HepG2 (cell line): ENCODE data around the gene KLF9. TPM values are rescaled to one million over a fixed set of nuclear protein-coding genes. Genes with fewer than 3 reads are reported as not detected.

ENCODE experiments used
- ATAC-seq: fragments of 200-7000 bp; cut with Tn5 transposase; 3 replicates; pipeline ENCODE4 v1.9.1; 2020; ENCODE audit warnings: mild to moderate bottlenecking, moderate library complexity
- BruUV-seq: library from RNA; stranded (reverse); fragments of 400-500 nt; replicated peaks from 2 replicates; lab custom pipeline; 2021; lab: Mats Ljungman, UMichigan
- CTCF ChIA-PET: fragments of 300-600 bp; formaldehyde crosslinking; extraction: SDS; loops from one replicate; lab custom pipeline; 2021; ENCODE audit warnings: low total read pairs, inconsistent platforms, low intra/inter-chr PET ratio; lab: Yijun Ruan, JAX
- POLR2A ChIA-PET: fragments of 350-600 bp; sonication (Branson Sonifier 250); formaldehyde crosslinking; loops from one replicate; lab custom pipeline; 2020; ENCODE audit warnings: antibody characterized with exemption, inconsistent platforms; lab: Yijun Ruan, JAX
- DNase-seq: peaks from one replicate; pipeline ENCODE4 v3.0.0-alpha.2; 2015; ENCODE audit warnings: low spot score
- FAIRE-seq: peaks from 3 replicates; lab custom pipeline; 2011; peaks lifted over from hg19 to GRCh38; lab: Jason Lieb, UNC
- H2AFZ ChIP-seq: one replicate; pipeline ENCODE4 v1.6.1; 2011; ENCODE audit warnings: low read length, inconsistent platforms
- H3K27ac ChIP-seq: fragments of 300-600 bp; 3 replicates; pipeline ENCODE4 v1.8.0; 2011; ENCODE audit warnings: mixed run types, mild to moderate bottlenecking, mixed read lengths, low read length, inconsistent platforms; ENCODE audit not compliant: insufficient read depth; ENCODE audit errors: extremely low read length
- H3K27me3 ChIP-seq, 2 experiments: fragments of 200-600 bp in 1 of 2; 2 replicates in 1 of 2; 3 replicates in 1 of 2; pipeline versions ENCODE4 v1.6.0 to v1.8.0; 2011; ENCODE audit warnings: low read length in 2 of 2, mild to moderate bottlenecking in 2 of 2, moderate library complexity in 2 of 2, inconsistent platforms in 1 of 2; ENCODE audit not compliant: insufficient read depth in 2 of 2, control insufficient read depth in 1 of 2
- H3K36me3 ChIP-seq, 2 experiments: fragments of 200-600 bp in 1 of 2; replicated peaks in 1 of 2; 2 replicates in 1 of 2; 3 replicates in 1 of 2; pipeline versions ENCODE4 v1.5.1 to v1.8.0; 2011; ENCODE audit warnings: low read length in 2 of 2, inconsistent platforms in 1 of 2; ENCODE audit not compliant: insufficient read depth in 2 of 2, control insufficient read depth in 1 of 2
- H3K4me1 ChIP-seq: 2 replicates; pipeline ENCODE4 v1.5.1; 2012; ENCODE audit warnings: low read length, inconsistent platforms; ENCODE audit not compliant: insufficient read depth
- H3K4me2 ChIP-seq: 2 replicates; pipeline ENCODE4 v1.6.0; 2011; ENCODE audit warnings: low read depth, low read length, inconsistent platforms
- H3K4me3 ChIP-seq, 3 experiments: fragments of 200-600 bp in 1 of 3; sonication (generic), shearing (Covaris generic) in 1 of 3; replicated peaks in 1 of 3; 2 replicates each; pipeline ENCODE4 v1.5.1; 2011 to 2016; ENCODE audit warnings: low read length in 3 of 3, inconsistent platforms in 2 of 3, low read depth in 2 of 3, mild to moderate bottlenecking in 2 of 3, control low read depth in 1 of 3, mixed read lengths in 1 of 3; ENCODE audit not compliant: insufficient read depth in 1 of 3
- H3K79me2 ChIP-seq: one replicate; pipeline ENCODE4 v1.6.1; 2011; ENCODE audit warnings: low read length, inconsistent platforms; ENCODE audit not compliant: insufficient read depth
- H3K9ac ChIP-seq: 2 replicates; pipeline ENCODE4 v1.6.0; 2011; ENCODE audit warnings: mild to moderate bottlenecking, low read depth, low read length, inconsistent platforms; ENCODE audit not compliant: insufficient read depth
- H3K9me3 ChIP-seq: 2 replicates; pipeline ENCODE4 v1.5.1; 2012; ENCODE audit warnings: mild to moderate bottlenecking, low read length
- H4K20me1 ChIP-seq: 2 replicates; pipeline ENCODE4 v1.6.0; 2011; ENCODE audit warnings: inconsistent platforms, mild to moderate bottlenecking, low read length, moderate library complexity; ENCODE audit not compliant: insufficient read depth
- FOXM1 ChIP-seq: sonication (generic); formaldehyde crosslinking; IDR thresholded peaks from 2 replicates; pipeline ENCODE4 v1.5.0; 2020; ENCODE audit warnings: missing genetic modification reagents
- SETDB1 ChIP-seq: sonication (generic); formaldehyde crosslinking; IDR thresholded peaks from 2 replicates; pipeline ENCODE4 v1.5.1; 2020; ENCODE audit warnings: missing genetic modification reagents, mild to moderate bottlenecking, borderline replicate concordance
- SNAI1 ChIP-seq: sonication (generic); formaldehyde crosslinking; IDR thresholded peaks from 2 replicates; pipeline ENCODE4 v1.5.0; 2020; ENCODE audit warnings: mild to moderate bottlenecking, missing genetic modification reagents, borderline replicate concordance
- ZBTB7A ChIP-seq: sonication (generic); formaldehyde crosslinking; IDR thresholded peaks from 2 replicates; pipeline ENCODE4 v1.8.0; 2022; ENCODE audit warnings: mild to moderate bottlenecking, missing genetic modification reagents
- ZNF557 ChIP-seq: sonication (generic); formaldehyde crosslinking; IDR thresholded peaks from 2 replicates; pipeline ENCODE4 v1.4.0; 2020; ENCODE audit warnings: missing genetic modification reagents
- WGBS: methylation state at CpG from one replicate; pipeline ENCODE4 v1.1.6; 2017; ENCODE audit warnings: low lambda C conversion rate; 5-methylcytosine and 5-hydroxymethylcytosine counted together
- in situ Hi-C: cut with HindIII; loops from 2 replicates; pipeline ENCODE4 v1.10.0; 2017; ENCODE audit warnings: low pct_unique_long_range_greater_than_20kb; ENCODE audit not compliant: extremely low pct_ligation_motif_present
- intact Hi-C: fragments of 100-400 bp; cut with micrococcal nuclease; formaldehyde crosslinking; loops from one replicate; pipeline ENCODE4 v1.10.0; 2022; ENCODE audit not compliant: unreplicated experiment
- polyA plus RNA-seq, 8 experiments: library from polyadenylated mRNA; depleted of rRNA in 3 of 8; stranded (reverse) in 7 of 8; unstranded in 1 of 8; fragments of >200 nt; fragmentation: Illumina TruSeq in 4 of 8; extraction: Trizol in 4 of 8; gene quantifications; 2 replicates each; pipeline versions ENCODE4 v1.2.1 to v1.2.3, GENCODE V29; 2011 to 2016; ENCODE audit warnings: low read depth in 4 of 8, missing spikeins in 1 of 8, mixed read lengths in 1 of 8; ENCODE audit not compliant: insufficient read depth in 1 of 8
- total RNA-seq, 5 experiments: library from RNA; depleted of rRNA; stranded (reverse); fragments of >200 nt; fragmentation: Illumina TruSeq; extraction: Trizol; gene quantifications; 2 replicates each; pipeline ENCODE4 v1.2.3, GENCODE V29; 2016; ENCODE audit warnings: low read depth in 1 of 5
- TF ChIP-seq, protein P1 (sequence below): sonication (generic); formaldehyde crosslinking; IDR thresholded peaks from 2 replicates; pipeline ENCODE4 v1.4.0; 2020; ENCODE audit warnings: mild to moderate bottlenecking, missing genetic modification reagents
- TF ChIP-seq, protein P2 (sequence below): sonication (generic); formaldehyde crosslinking; IDR thresholded peaks from 2 replicates; pipeline ENCODE4 v1.4.0; 2020; ENCODE audit warnings: low read depth, mild to moderate bottlenecking, missing genetic modification reagents
- TF ChIP-seq, protein P3 (sequence below): sonication (generic); formaldehyde crosslinking; IDR thresholded peaks from 2 replicates; pipeline ENCODE4 v1.5.0; 2020; ENCODE audit warnings: mild to moderate bottlenecking, missing genetic modification reagents

The KLF9 gene
- total and polyA plus RNA-seq, 2 of the 13 experiments (the other 11 are each of a cell fraction or from before 2014, with no cell fraction given), result 5.7 to 7.2 TPM

- TF ChIP-seq, protein P1, sequence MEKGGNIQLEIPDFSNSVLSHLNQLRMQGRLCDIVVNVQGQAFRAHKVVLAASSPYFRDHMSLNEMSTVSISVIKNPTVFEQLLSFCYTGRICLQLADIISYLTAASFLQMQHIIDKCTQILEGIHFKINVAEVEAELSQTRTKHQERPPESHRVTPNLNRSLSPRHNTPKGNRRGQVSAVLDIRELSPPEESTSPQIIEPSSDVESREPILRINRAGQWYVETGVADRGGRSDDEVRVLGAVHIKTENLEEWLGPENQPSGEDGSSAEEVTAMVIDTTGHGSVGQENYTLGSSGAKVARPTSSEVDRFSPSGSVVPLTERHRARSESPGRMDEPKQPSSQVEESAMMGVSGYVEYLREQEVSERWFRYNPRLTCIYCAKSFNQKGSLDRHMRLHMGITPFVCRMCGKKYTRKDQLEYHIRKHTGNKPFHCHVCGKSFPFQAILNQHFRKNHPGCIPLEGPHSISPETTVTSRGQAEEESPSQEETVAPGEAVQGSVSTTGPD (CRISPR knock-in tag), result no peak
Measured at GRCh38 chr9:70403618-70404025, 10.8 kb downstream of the KLF9 start (continued).

DNA sequence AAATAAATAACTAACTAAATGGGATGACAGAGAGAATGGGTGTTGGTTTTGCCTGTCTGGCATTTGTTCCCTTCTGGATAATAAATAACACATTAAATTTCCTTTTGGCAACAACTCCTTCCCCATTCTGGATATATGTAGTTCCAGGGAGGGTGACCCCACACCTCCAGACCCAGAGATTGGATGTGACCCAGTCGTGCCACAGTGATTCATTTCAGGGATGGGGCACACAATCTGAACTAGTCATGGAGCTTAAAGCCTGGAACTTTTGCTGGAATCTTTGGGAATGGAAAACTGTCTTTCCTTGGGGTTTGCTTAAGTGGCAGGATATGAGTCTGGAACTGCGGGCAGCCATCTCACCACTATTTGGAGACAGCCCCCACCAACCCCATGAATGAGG is 11.3 kb downstream of the KLF9 start:
- H4K20me1 ChIP-seq, result peaks cover 45% of the 10 kb centered on the region; the same call in 1 of the 2 replicates
- CTCF ChIA-PET, result no interaction called here
- no peak overlapping the region for H3K4me3 ChIP-seq
- WGBS, result 100% methylated on average over 1 of the region's 2 CpGs
- TF ChIP-seq ZNF557 (CRISPR knock-in tag) (no peak), ZBTB7A (CRISPR knock-in tag) (no peak), SETDB1 (no peak), FOXM1 (CRISPR knock-in tag) (no peak), SNAI1 (CRISPR knock-in tag) (no peak)
- TF ChIP-seq, protein P2, sequence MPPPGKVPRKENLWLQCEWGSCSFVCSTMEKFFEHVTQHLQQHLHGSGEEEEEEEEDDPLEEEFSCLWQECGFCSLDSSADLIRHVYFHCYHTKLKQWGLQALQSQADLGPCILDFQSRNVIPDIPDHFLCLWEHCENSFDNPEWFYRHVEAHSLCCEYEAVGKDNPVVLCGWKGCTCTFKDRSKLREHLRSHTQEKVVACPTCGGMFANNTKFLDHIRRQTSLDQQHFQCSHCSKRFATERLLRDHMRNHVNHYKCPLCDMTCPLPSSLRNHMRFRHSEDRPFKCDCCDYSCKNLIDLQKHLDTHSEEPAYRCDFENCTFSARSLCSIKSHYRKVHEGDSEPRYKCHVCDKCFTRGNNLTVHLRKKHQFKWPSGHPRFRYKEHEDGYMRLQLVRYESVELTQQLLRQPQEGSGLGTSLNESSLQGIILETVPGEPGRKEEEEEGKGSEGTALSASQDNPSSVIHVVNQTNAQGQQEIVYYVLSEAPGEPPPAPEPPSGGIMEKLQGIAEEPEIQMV (CRISPR knock-in tag), result no peak
- TF ChIP-seq, protein P3, sequence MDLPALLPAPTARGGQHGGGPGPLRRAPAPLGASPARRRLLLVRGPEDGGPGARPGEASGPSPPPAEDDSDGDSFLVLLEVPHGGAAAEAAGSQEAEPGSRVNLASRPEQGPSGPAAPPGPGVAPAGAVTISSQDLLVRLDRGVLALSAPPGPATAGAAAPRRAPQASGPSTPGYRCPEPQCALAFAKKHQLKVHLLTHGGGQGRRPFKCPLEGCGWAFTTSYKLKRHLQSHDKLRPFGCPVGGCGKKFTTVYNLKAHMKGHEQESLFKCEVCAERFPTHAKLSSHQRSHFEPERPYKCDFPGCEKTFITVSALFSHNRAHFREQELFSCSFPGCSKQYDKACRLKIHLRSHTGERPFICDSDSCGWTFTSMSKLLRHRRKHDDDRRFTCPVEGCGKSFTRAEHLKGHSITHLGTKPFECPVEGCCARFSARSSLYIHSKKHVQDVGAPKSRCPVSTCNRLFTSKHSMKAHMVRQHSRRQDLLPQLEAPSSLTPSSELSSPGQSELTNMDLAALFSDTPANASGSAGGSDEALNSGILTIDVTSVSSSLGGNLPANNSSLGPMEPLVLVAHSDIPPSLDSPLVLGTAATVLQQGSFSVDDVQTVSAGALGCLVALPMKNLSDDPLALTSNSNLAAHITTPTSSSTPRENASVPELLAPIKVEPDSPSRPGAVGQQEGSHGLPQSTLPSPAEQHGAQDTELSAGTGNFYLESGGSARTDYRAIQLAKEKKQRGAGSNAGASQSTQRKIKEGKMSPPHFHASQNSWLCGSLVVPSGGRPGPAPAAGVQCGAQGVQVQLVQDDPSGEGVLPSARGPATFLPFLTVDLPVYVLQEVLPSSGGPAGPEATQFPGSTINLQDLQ (CRISPR knock-in tag), result no peak
- no peak overlapping the region for H3K9ac ChIP-seq
- peaks cover 37% of the 10 kb centered on the region for H3K4me1 ChIP-seq
- H3K4me2 ChIP-seq, result no peak overlapping the region
- no peaks in the 10 kb centered on the region for H3K36me3 ChIP-seq
- H3K27ac ChIP-seq, result no peak overlapping the region
- H3K27me3 ChIP-seq, result no peaks in the 10 kb centered on the region
- ATAC-seq, result no peak
- BruUV-seq, result no TSS peak
- no peak for DNase-seq
- POLR2A ChIA-PET, result interaction anchor here (1.2 to 2.2 kb wide), 2 partner anchors 16 to 18 kb away, joined by 3 to 8 read pairs; no protein-coding TSS in a partner anchor
- peaks cover 66% of the 10 kb centered on the region for H3K79me2 ChIP-seq
- no peak overlapping the region for H2AFZ ChIP-seq
- no peak for FAIRE-seq
- no peaks in the 10 kb centered on the region for H3K9me3 ChIP-seq
- intact Hi-C loops (no loop called here), in situ Hi-C loops (no loop called here)
